H1 (cell line): ENCODE results near the gene SHISA6. TPM values are rescaled to one million over a fixed set of nuclear protein-coding genes. Genes with fewer than 3 reads are reported as not detected.

Source experiments
- BACH1 ChIP-seq: IDR thresholded peaks from 2 replicates; pipeline ENCODE4 v1.6.1; 2012; ENCODE audit warnings: low read length, improper control_type of control experiment
- CEBPB ChIP-seq: IDR thresholded peaks from 2 replicates; pipeline ENCODE4 v1.6.1; 2012; ENCODE audit warnings: low read depth, low read length
- CTCF ChIP-seq, 3 experiments: IDR thresholded peaks; 1 replicate in 2 of 3; 2 replicates in 1 of 3; pipeline versions ENCODE4 v1.5.1 to v1.6.1; 2011; ENCODE audit warnings: low read length in 3 of 3, mild to moderate bottlenecking in 3 of 3, inconsistent platforms in 2 of 3, low read depth in 1 of 3, moderate library complexity in 1 of 3; ENCODE audit not compliant: insufficient read depth in 1 of 3; ENCODE audit errors: control extremely low read depth in 1 of 3
- POLR2A ChIP-seq, 2 experiments: IDR thresholded peaks; 1 replicate in 1 of 2; 2 replicates in 1 of 2; pipeline ENCODE4 v1.6.1; 2011; ENCODE audit warnings: low read depth in 2 of 2, low read length in 2 of 2, mild to moderate bottlenecking in 2 of 2; ENCODE audit errors: control extremely low read depth in 1 of 2
- SP4 ChIP-seq: IDR thresholded peaks from 2 replicates; pipeline ENCODE4 v1.6.1; 2012; ENCODE audit warnings: low read length, inconsistent platforms
- ZNF274 ChIP-seq: IDR thresholded peaks from 2 replicates; pipeline ENCODE4 v1.7.0; 2012; ENCODE audit warnings: low read length, borderline replicate concordance; ENCODE audit errors: extremely low read depth
- polyA plus RNA-seq, 7 experiments: library from polyadenylated mRNA; depleted of rRNA in 3 of 7; stranded (reverse) in 5 of 7; unstranded in 2 of 7; fragments of >200 nt in 5 of 7; fragments of 200-250 nt in 2 of 7; gene quantifications; 1 replicate in 5 of 7; 2 replicates in 1 of 7; 4 replicates in 1 of 7; pipeline versions ENCODE4 v1.2.1 to v1.2.3, GENCODE V29; 2011 to 2013; ENCODE audit warnings: missing spikeins in 2 of 7, mixed read lengths in 2 of 7
- total RNA-seq: library from RNA; stranded (reverse); fragmentation: NEBNext Ultra II Directional; extraction: Animal tissue kit (Norgen Biotek cat#: 25700); gene quantifications from 2 replicates; pipeline ENCODE4 v1.2.1, GENCODE V29; 2021

SHISA6 gene
- total and polyA plus RNA-seq, 2 of the 8 experiments (the other 6 are each of a cell fraction or from before 2014, with no cell fraction given) = 2.9 to 4.8 TPM

GRCh38 chr17:11331547-11332513 lies 90.8 kb downstream of the SHISA6 start (continued):
- TF ChIP-seq CTCF (IDR thresholded peaks at IDR 0.05; ENCODE audit: control extremely low read depth in 1 of 3, insufficient read depth in 1 of 3, low read depth in 1 of 3, low read length in 3 of 3) = no peak
- no peak for TF ChIP-seq BACH1
- no peak for TF ChIP-seq ZNF274
- no peak for TF ChIP-seq SP4
- no peak for TF ChIP-seq CEBPB
- TF ChIP-seq POLR2A (IDR thresholded peaks at IDR 0.05; ENCODE audit: control extremely low read depth in 1 of 2, low read depth in 2 of 2, low read length in 2 of 2) = no peak
